ENCODE results near the gene SSX3. TPM values are rescaled to one million over a fixed set of nuclear protein-coding genes. Genes with fewer than 3 reads are reported as not detected.
"Not testable (repeated sequence)": the region's sequence is repeated elsewhere in the genome, so short reads cannot be mapped to it uniquely, and the experiment has no call there.

Gene SSX3, protein sequence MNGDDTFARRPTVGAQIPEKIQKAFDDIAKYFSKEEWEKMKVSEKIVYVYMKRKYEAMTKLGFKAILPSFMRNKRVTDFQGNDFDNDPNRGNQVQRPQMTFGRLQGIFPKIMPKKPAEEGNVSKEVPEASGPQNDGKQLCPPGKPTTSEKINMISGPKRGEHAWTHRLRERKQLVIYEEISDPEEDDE
- not detected for polyA plus RNA-seq (2013)

DNA sequence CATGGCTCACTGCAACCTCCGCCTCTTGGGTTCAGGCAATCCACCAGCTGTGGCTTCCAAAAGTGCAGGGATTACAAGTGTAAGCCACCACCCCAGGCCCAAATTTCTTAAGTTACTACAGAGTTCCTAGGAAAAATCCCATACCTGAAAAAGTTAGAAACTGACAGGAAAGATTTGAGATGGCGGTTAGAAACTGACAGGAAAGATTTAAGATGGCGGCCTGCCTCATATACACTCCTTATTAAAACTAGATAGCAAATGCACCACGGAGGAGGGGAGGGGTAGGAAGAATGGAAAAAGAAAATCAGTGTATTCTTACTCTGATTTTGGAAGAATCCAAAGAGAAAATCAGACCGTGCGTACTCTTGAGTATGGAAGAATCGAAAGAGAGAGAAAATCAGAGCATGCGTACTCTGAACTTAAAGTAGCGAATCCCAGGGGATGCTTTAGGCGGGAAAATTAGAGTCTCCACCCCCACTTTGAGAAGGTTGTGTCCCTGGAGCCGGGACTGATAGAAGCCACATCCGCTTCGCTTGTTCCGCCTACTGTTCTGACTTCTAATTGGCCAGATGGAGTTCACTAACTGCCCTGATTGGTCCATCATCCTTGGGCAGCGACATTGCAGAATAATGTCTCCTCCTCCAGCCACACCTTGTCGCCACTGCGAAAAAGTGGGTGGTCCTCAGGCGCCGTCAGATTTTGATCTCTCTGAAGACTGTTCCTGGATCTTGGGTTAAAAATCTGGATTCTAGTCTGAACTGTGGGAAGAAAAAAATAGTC is at the start of gene SSX3:
SSX3 (minus strand) TSS at position 389 of the 780 bp plus-strand sequence. CDS start 1,454 bp downstream, outside the sequence.
- WGBS (ENCODE audit: insufficient coverage), result 93% methylated on average over 13 of the region's 19 CpGs
- POLR2A ChIA-PET, CTCF ChIA-PET: not testable (repeated sequence)

DNA sequence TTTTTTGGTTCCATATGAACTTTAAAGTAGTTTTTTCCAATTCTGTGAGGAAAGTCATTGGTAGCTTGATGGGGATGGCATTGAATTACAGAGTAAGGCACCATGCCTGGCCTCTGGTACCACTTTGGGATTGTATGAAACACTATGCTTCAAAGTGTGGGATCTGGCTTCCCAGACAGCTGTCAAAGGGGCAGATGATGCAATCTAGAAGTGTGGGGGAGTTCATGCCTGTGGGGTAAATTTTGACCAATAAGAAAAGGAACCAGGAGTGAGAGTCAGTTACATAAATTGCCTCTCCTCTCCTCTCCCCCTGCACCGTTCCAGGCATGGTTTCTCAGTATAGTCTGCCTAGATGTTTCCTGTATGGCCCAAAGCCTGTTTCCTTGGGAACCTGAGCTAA is 41.3 kb upstream of the SSX3 start:
- H3K27ac ChIP-seq (ENCODE audit: insufficient read depth in 1 of 2, low read depth in 1 of 2, low read length in 2 of 2, poor library complexity in 1 of 2, severe bottlenecking in 2 of 2); POLR2A ChIA-PET; H3K4me1 ChIP-seq (ENCODE audit: control extremely low read depth in 1 of 4, control insufficient read depth in 4 of 4, insufficient read depth in 4 of 4, low read length in 3 of 4); H3K9me3 ChIP-seq (ENCODE audit: control extremely low read depth in 1 of 5, control insufficient read depth in 4 of 5, insufficient read depth in 2 of 5, low read depth in 1 of 5, low read length in 4 of 5); H3K27me3 ChIP-seq (replicated peaks in 2 of 5; ENCODE audit: control insufficient read depth in 4 of 5, insufficient read depth in 5 of 5, low read length in 4 of 5); H3K4me3 ChIP-seq (ENCODE audit: control insufficient read depth in 1 of 7, extremely low read depth in 1 of 7, insufficient read depth in 4 of 7, low read depth in 2 of 7, low read length in 6 of 7); DNase-seq; H3K36me3 ChIP-seq (ENCODE audit: control insufficient read depth in 4 of 4, insufficient read depth in 4 of 4, low read length in 3 of 4); CTCF ChIA-PET: not testable (repeated sequence)
- WGBS (ENCODE audit: insufficient coverage), result no CpG with 5 or more reads among the region's 1 CpG

More for the DNA sequence above, at the start of gene SSX3:
- DNase-seq; H3K4me3 ChIP-seq (ENCODE audit: control insufficient read depth in 1 of 7, extremely low read depth in 1 of 7, insufficient read depth in 4 of 7, low read depth in 2 of 7, low read length in 6 of 7); H3K27me3 ChIP-seq (replicated peaks in 2 of 5; ENCODE audit: control insufficient read depth in 4 of 5, insufficient read depth in 5 of 5, low read length in 4 of 5); H3K36me3 ChIP-seq (ENCODE audit: control insufficient read depth in 4 of 4, insufficient read depth in 4 of 4, low read length in 3 of 4); H3K9me3 ChIP-seq (ENCODE audit: control extremely low read depth in 1 of 5, control insufficient read depth in 4 of 5, insufficient read depth in 2 of 5, low read depth in 1 of 5, low read length in 4 of 5); H3K4me1 ChIP-seq (ENCODE audit: control extremely low read depth in 1 of 4, control insufficient read depth in 4 of 4, insufficient read depth in 4 of 4, low read length in 3 of 4); H3K27ac ChIP-seq (ENCODE audit: insufficient read depth in 1 of 2, low read depth in 1 of 2, low read length in 2 of 2, poor library complexity in 1 of 2, severe bottlenecking in 2 of 2): not testable (repeated sequence)

DNA sequence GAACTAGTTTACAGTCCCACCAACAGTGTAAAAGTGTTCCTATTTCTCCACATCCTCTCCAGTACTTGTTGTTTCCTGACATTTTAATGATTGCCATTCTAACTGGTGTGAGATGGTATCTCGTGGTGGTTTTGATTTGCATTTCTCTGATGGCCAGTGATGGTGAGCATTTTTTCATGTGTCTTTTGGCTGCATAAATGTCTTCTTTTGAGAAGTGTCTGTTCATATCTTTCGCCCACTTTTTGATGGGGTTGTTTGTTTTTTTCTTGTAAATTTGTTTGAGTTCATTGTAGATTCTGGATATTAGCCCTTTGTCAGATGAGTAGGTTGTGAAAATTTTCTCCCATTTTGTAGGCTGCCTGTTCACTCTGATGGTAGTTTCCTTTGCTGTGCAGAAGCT is 40.4 kb upstream of the SSX3 start:
- H3K27me3 ChIP-seq (replicated peaks in 2 of 5; ENCODE audit: control insufficient read depth in 4 of 5, insufficient read depth in 5 of 5, low read length in 4 of 5); H3K4me3 ChIP-seq (ENCODE audit: control insufficient read depth in 1 of 7, extremely low read depth in 1 of 7, insufficient read depth in 4 of 7, low read depth in 2 of 7, low read length in 6 of 7); H3K9me3 ChIP-seq (ENCODE audit: control extremely low read depth in 1 of 5, control insufficient read depth in 4 of 5, insufficient read depth in 2 of 5, low read depth in 1 of 5, low read length in 4 of 5); CTCF ChIA-PET; DNase-seq; H3K4me1 ChIP-seq (ENCODE audit: control extremely low read depth in 1 of 4, control insufficient read depth in 4 of 4, insufficient read depth in 4 of 4, low read length in 3 of 4); H3K36me3 ChIP-seq (ENCODE audit: control insufficient read depth in 4 of 4, insufficient read depth in 4 of 4, low read length in 3 of 4); H3K27ac ChIP-seq (ENCODE audit: insufficient read depth in 1 of 2, low read depth in 1 of 2, low read length in 2 of 2, poor library complexity in 1 of 2, severe bottlenecking in 2 of 2); POLR2A ChIA-PET: not testable (repeated sequence)
- WGBS (ENCODE audit: insufficient coverage), result no CpG with 5 or more reads among the region's 2 CpGs

DNA sequence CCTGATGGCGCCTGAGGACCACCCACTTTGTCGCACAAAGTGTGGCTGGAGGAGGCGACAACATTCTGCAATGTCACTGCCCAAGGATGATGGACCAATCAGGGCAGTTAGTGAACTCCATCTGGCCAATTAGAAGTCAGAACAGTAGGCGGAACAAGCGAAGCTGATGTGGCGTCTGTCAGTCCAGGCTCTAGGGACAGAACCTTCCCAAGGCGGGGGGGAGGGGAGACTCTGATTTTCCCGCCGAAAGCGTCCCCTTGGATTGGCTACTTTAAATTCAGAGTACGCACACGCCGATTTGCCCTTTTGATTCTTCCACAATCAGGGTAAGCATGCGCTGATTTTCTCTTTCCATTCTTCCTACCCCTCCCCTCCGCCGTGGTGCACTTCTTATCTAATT is 26.7 kb upstream of the SSX3 start, which contains the start of gene SSX4:
SSX4 (plus strand) TSS at position 301 of the 400 bp plus-strand sequence. CDS start 515 bp downstream, outside the sequence.
- H3K27ac ChIP-seq (ENCODE audit: insufficient read depth in 1 of 2, low read depth in 1 of 2, low read length in 2 of 2, poor library complexity in 1 of 2, severe bottlenecking in 2 of 2); POLR2A ChIA-PET; H3K27me3 ChIP-seq (replicated peaks in 2 of 5; ENCODE audit: control insufficient read depth in 4 of 5, insufficient read depth in 5 of 5, low read length in 4 of 5); H3K4me1 ChIP-seq (ENCODE audit: control extremely low read depth in 1 of 4, control insufficient read depth in 4 of 4, insufficient read depth in 4 of 4, low read length in 3 of 4); H3K36me3 ChIP-seq (ENCODE audit: control insufficient read depth in 4 of 4, insufficient read depth in 4 of 4, low read length in 3 of 4); H3K4me3 ChIP-seq (ENCODE audit: control insufficient read depth in 1 of 7, extremely low read depth in 1 of 7, insufficient read depth in 4 of 7, low read depth in 2 of 7, low read length in 6 of 7); CTCF ChIA-PET; DNase-seq; H3K9me3 ChIP-seq (ENCODE audit: control extremely low read depth in 1 of 5, control insufficient read depth in 4 of 5, insufficient read depth in 2 of 5, low read depth in 1 of 5, low read length in 4 of 5): not testable (repeated sequence)
- no CpG with 5 or more reads among the region's 16 CpGs for WGBS (ENCODE audit: insufficient coverage)

DNA sequence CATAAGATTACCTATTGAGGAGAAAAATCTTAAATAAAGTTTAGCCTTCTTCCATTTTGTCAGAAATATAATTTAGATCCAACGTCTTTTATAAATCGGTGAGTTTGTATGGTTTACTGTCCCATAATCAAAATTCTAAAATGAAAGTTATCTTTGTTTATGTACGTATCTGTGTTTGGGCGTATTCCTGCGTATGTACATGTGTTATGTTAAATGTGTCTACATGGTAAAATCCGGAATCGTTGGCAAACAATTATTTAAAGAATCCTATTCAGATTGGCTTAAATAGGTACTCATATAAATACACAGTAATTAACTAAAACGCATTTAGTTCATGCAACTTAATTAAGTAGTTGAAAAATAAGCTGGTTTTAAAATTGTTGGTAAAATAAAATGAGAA is 13.9 kb upstream of the SSX3 start:
- H3K9me3 ChIP-seq (ENCODE audit: control extremely low read depth in 1 of 5, control insufficient read depth in 4 of 5, insufficient read depth in 2 of 5, low read depth in 1 of 5, low read length in 4 of 5); H3K36me3 ChIP-seq (ENCODE audit: control insufficient read depth in 4 of 4, insufficient read depth in 4 of 4, low read length in 3 of 4); H3K27ac ChIP-seq (ENCODE audit: insufficient read depth in 1 of 2, low read depth in 1 of 2, low read length in 2 of 2, poor library complexity in 1 of 2, severe bottlenecking in 2 of 2); DNase-seq; H3K27me3 ChIP-seq (replicated peaks in 2 of 5; ENCODE audit: control insufficient read depth in 4 of 5, insufficient read depth in 5 of 5, low read length in 4 of 5); H3K4me1 ChIP-seq (ENCODE audit: control extremely low read depth in 1 of 4, control insufficient read depth in 4 of 4, insufficient read depth in 4 of 4, low read length in 3 of 4); CTCF ChIA-PET; H3K4me3 ChIP-seq (ENCODE audit: control insufficient read depth in 1 of 7, extremely low read depth in 1 of 7, insufficient read depth in 4 of 7, low read depth in 2 of 7, low read length in 6 of 7); POLR2A ChIA-PET: not testable (repeated sequence)
- WGBS (ENCODE audit: insufficient coverage), result no CpG with 5 or more reads among the region's 8 CpGs

DNA sequence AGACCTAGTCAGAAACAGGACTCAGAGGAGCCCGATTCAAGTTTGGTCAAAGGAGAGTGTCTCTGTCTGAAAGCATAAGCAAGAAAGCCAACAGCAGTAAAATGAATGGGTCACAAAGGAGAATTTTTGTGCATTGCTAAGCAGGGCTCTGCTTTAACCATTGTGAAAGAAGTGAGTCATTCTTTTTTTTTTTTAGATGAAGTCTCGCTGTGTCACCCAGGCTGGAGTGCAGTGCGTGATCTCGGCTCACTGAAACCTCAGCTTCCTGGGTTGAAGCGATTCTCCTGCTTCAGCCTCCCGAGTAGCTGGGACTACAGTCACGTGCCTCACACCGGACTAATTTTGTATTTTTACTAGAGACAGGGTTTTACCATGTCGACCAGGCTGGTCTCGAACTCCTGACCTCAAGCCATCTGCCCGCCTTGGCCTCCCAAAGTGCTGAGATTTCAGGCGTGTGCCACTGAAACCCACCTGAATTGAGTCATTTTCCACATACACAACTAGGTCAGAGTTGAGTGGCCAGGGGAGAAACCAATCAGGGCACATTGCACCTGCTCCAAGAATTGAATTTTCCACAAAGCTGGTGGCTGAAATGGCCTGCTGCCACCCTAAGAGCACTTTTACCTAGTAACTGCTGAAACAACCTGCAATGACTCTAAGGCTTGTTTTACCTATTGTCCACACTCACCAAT is 11.4 kb upstream of the SSX3 start:
- H3K4me1 ChIP-seq (ENCODE audit: control extremely low read depth in 1 of 4, control insufficient read depth in 4 of 4, insufficient read depth in 4 of 4, low read length in 3 of 4); H3K27me3 ChIP-seq (replicated peaks in 2 of 5; ENCODE audit: control insufficient read depth in 4 of 5, insufficient read depth in 5 of 5, low read length in 4 of 5); H3K27ac ChIP-seq (ENCODE audit: insufficient read depth in 1 of 2, low read depth in 1 of 2, low read length in 2 of 2, poor library complexity in 1 of 2, severe bottlenecking in 2 of 2); POLR2A ChIA-PET; H3K4me3 ChIP-seq (ENCODE audit: control insufficient read depth in 1 of 7, extremely low read depth in 1 of 7, insufficient read depth in 4 of 7, low read depth in 2 of 7, low read length in 6 of 7); H3K36me3 ChIP-seq (ENCODE audit: control insufficient read depth in 4 of 4, insufficient read depth in 4 of 4, low read length in 3 of 4); DNase-seq; H3K9me3 ChIP-seq (ENCODE audit: control extremely low read depth in 1 of 5, control insufficient read depth in 4 of 5, insufficient read depth in 2 of 5, low read depth in 1 of 5, low read length in 4 of 5); CTCF ChIA-PET: not testable (repeated sequence)
- WGBS (ENCODE audit: insufficient coverage), result no CpG with 5 or more reads among the region's 12 CpGs

DNA sequence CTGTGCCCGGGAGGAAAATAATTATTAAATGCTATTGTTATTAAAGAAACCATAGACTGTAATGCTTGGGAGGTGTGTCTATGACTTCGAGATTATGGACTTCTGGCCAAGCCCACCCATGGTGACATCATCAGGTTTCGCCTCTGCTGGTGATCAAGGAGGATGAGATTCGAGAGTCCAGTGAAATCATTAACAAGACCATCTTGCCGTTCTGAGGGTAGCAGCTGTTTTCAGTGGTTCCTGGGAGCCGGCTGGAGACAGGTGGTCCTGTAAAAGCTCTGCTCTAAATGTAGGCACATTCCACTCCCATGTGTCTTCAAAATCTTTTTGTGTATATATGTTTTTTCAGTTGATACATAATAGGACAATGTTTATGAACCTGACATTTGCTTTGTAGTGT is 2.8 kb upstream of the SSX3 start:
- DNase-seq; H3K4me1 ChIP-seq (ENCODE audit: control extremely low read depth in 1 of 4, control insufficient read depth in 4 of 4, insufficient read depth in 4 of 4, low read length in 3 of 4); H3K27ac ChIP-seq (ENCODE audit: insufficient read depth in 1 of 2, low read depth in 1 of 2, low read length in 2 of 2, poor library complexity in 1 of 2, severe bottlenecking in 2 of 2); H3K9me3 ChIP-seq (ENCODE audit: control extremely low read depth in 1 of 5, control insufficient read depth in 4 of 5, insufficient read depth in 2 of 5, low read depth in 1 of 5, low read length in 4 of 5); H3K4me3 ChIP-seq (ENCODE audit: control insufficient read depth in 1 of 7, extremely low read depth in 1 of 7, insufficient read depth in 4 of 7, low read depth in 2 of 7, low read length in 6 of 7); CTCF ChIA-PET; H3K36me3 ChIP-seq (ENCODE audit: control insufficient read depth in 4 of 4, insufficient read depth in 4 of 4, low read length in 3 of 4); H3K27me3 ChIP-seq (replicated peaks in 2 of 5; ENCODE audit: control insufficient read depth in 4 of 5, insufficient read depth in 5 of 5, low read length in 4 of 5); POLR2A ChIA-PET: not testable (repeated sequence)
- no CpG with 5 or more reads among the region's 6 CpGs for WGBS (ENCODE audit: insufficient coverage)
